GM13977 (cell line): ENCODE measurements around the gene MAP3K4.
A peak's percentile ranks its signal among the peaks of the same experiment; 100 is the strongest.

Experiments used
- DNase-seq: peaks from one replicate; pipeline ENCODE4 v3.0.0; 2012; ENCODE audit warnings: low spot score
- CTCF ChIP-seq: IDR thresholded peaks from 2 replicates; pipeline ENCODE4 v1.5.1; 2012; ENCODE audit warnings: mild to moderate bottlenecking, control low read depth; ENCODE audit not compliant: insufficient read depth; ENCODE audit errors: extremely low read depth, missing control alignments
- in situ Hi-C: fragments of 300-500 bp; cut with MboI; formaldehyde crosslinking; loops from one replicate; pipeline ENCODE4 v1.12.0; 2022; ENCODE audit warnings: low sequenced_read_pairs, low pct_unique_long_range_greater_than_20kb, mixed read lengths, inconsistent platforms; ENCODE audit not compliant: unreplicated experiment

Gene MAP3K4

GRCh38 chr6:161101517-161101916 lies 109.9 kb downstream of the MAP3K4 start:
- DNase-seq = no peak
- in situ Hi-C loops = no loop called here
- TF ChIP-seq CTCF = peak; percentile 7

GRCh38 chr6:161103475-161103874 lies 111.9 kb downstream of the MAP3K4 start:
- no peak for TF ChIP-seq CTCF
- no peak for DNase-seq
- in situ Hi-C loops = no loop called here

GRCh38 chr6:161104966-161105365 lies 113.4 kb downstream of the MAP3K4 start:
- in situ Hi-C loops = no loop called here
- TF ChIP-seq CTCF = no peak
- no peak for DNase-seq

GRCh38 chr6:161105408-161105807 lies 113.8 kb downstream of the MAP3K4 start:
- in situ Hi-C loops = no loop called here
- DNase-seq = no peak

GRCh38 chr6:161107779-161108730 lies 116.5 kb downstream of the MAP3K4 start:
- no peak for TF ChIP-seq CTCF
- no peak for DNase-seq
- in situ Hi-C loops = no loop called here

More at GRCh38 chr6:161105408-161105807, 113.8 kb downstream of the MAP3K4 start:
- TF ChIP-seq CTCF = no peak

GRCh38 chr6:161108916-161109315 lies 117.3 kb downstream of the MAP3K4 start:
- TF ChIP-seq CTCF = no peak
- in situ Hi-C loops = no loop called here
- no peak for DNase-seq

- DNase-seq = no peak
- TF ChIP-seq CTCF = no peak
- in situ Hi-C loops = no loop called here
Observed at GRCh38 chr6:161109366-161109765, 117.8 kb downstream of the MAP3K4 start.
